Medulla oblongata (tissue), 1 donor: ENCODE results near the gene RPTN.

Source experiments
- DNase-seq: peaks from one replicate; pipeline ENCODE4 v3.0.0-alpha.2; 2015; ENCODE audit errors: extremely low spot score

Gene RPTN, protein sequence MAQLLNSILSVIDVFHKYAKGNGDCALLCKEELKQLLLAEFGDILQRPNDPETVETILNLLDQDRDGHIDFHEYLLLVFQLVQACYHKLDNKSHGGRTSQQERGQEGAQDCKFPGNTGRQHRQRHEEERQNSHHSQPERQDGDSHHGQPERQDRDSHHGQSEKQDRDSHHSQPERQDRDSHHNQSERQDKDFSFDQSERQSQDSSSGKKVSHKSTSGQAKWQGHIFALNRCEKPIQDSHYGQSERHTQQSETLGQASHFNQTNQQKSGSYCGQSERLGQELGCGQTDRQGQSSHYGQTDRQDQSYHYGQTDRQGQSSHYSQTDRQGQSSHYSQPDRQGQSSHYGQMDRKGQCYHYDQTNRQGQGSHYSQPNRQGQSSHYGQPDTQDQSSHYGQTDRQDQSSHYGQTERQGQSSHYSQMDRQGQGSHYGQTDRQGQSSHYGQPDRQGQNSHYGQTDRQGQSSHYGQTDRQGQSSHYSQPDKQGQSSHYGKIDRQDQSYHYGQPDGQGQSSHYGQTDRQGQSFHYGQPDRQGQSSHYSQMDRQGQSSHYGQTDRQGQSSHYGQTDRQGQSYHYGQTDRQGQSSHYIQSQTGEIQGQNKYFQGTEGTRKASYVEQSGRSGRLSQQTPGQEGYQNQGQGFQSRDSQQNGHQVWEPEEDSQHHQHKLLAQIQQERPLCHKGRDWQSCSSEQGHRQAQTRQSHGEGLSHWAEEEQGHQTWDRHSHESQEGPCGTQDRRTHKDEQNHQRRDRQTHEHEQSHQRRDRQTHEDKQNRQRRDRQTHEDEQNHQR

DNA sequence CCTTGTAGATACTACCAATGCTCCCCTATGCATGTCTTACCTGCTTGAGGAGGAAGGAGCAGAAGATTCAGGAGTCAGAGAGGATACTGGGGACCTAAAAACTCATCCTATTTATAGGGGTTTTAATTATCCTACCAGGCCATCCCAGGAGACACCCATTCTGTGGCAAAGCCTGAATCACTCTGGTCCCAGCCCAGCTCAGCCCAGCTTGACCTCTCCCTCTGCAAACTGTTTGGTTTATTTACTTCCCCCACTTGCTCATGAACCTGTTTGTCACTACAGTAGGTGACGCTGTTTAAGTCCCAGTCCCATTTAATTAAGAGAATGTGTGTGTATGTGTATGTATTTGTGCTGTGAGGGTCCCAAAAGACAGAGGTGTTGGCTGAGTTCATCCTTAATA lies at the start of gene RPTN:
Gene RPTN, minus strand, starts transcription at position 85 of the 400 bp plus-strand sequence. CDS start 1,339 bp downstream, outside the sequence.
- no peak for DNase-seq

DNA sequence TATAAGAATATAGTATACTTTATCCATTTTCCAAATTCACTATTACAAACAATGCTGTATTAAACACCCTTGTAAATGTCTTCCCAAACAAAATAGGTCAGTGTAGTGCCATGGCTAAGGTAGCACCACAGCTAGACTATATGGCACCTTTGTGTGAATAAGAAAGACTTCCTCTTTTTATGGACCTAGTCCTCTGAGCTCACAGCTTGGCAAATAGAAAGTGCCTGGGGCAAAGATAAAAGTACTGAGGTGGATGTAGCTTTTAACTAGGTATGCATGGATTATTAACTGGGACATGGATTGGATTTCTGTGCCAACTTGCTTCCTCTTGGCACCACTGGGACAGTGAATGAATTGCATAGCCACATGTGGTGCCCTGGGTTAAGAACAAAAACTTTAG lies 40.0 kb upstream of the RPTN start:
- DNase-seq, result no peak

DNA sequence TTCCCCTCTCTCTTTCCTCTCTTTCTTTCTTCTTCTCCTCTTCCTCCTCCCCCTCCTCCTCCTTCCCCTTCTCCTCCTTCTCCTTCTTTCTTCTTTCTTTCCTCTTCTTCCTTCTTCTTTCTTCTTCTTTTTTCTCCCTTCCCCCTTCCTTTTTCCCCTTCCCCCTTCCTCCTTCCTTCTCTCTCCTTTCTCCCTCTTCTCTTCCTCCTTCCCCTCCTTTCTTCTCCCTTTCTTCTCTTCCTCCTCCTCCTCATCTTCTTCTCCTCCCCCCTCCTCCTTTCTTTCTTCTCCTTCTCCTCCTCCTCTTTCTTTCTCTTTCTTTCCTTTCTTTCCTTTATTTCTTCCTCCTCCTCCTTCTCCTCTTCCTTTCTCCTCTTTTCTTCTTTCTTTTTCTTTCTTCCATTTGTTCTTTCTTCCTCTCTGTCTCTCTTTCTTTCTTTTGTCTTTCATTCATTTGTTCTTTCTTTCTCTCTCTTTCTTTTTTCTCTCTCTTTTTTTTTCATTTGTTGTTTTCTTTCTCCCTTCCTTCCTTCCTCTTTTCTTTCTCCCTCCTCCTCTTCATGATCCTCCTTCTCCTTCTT lies 38.4 kb upstream of the RPTN start:
- DNase-seq, result no peak

DNA sequence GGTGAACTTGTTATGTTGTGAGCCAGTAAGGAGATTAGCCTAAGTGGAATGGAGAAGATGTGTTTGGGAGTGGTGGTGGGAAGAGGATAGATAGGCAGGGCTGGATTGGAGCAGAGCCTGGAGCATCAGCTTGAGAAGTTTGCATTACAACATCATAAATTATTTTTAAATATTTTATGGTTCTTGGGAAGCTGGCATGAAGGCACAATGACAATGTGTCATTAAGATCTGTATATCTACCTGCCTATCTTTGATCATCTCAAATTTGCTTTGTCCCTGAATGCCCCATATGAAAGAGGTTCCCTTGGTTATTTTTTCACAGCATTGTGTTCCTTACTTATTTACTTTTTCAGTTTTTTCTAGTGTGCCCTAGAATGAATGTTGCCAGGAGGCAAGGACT lies 32.7 kb upstream of the RPTN start:
- DNase-seq, result no peak

DNA sequence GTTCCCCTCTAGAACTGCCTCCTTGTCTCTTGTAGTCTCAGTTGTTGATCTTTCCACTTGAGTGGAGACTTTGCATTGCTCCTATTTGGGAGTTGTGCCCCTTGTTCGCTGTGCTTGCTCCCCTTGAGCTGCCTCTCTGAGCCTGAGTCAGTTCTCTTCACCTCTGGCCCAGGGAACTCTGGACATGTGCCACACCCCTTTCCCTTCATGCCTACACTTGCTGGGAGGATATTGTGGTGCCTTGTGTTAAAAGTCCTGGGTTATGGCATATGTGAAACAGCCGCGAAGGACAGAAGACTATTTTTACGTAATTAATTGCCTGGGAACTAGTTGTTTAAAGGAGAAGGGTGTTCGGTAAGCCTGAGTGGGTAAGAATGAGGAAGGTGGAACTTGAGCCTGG lies 32.2 kb upstream of the RPTN start:
- no peak for DNase-seq

DNA sequence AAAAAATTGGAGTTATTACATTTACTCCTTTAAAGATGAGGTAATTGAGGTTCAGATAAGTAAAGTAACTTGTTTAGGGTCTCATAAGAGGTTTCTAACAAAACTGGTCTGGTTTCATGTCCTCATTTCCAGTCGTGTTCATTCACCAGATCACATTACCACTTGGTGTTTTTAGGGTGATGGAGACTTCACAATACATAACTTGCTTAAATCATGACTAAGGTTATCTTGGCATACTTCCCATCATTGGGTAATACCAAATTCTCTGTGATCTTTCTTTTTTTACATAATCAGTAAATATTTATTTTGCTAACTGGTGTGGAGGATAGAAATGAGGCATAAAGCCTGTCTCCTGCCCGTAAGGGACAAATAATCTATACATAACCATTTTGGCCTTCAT lies 31.6 kb upstream of the RPTN start:
- DNase-seq, result no peak

DNA sequence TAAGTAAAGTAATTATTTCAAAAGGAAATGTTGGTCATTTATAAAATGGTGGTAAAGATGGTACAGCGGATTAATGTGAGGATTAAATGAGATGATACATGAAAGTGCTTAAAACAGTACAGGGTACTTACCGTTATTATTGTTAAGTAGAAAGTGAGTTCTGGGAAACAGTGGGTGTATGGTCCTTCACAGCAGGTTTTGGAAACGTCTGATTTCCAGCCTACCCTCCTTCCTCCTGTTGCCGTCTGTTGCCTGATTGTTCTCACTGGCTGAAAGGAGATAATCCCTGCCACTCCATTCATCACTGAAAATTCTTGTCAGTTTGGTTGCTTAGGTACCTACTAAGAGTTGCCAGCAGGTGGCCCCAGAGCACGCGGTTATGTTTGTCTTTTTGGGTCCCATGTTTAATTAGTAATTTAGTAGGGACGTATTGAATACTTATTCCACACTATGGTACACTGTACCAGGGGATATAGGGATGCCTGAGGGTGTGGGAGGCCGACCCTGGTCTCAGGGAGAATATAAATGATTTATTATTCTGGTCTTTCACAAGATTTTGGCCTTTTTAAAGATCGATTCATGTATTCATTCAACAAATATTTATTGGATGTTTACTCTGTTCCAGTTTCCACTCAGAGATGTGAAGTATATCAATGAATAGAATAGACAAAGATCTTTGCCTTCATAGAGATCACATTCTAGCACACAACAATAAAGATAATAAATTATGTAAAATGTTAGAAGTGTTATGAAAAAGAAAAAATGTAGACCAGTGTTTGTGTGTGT lies 30.8 kb upstream of the RPTN start:
- DNase-seq, result peak; percentile 81

DNA sequence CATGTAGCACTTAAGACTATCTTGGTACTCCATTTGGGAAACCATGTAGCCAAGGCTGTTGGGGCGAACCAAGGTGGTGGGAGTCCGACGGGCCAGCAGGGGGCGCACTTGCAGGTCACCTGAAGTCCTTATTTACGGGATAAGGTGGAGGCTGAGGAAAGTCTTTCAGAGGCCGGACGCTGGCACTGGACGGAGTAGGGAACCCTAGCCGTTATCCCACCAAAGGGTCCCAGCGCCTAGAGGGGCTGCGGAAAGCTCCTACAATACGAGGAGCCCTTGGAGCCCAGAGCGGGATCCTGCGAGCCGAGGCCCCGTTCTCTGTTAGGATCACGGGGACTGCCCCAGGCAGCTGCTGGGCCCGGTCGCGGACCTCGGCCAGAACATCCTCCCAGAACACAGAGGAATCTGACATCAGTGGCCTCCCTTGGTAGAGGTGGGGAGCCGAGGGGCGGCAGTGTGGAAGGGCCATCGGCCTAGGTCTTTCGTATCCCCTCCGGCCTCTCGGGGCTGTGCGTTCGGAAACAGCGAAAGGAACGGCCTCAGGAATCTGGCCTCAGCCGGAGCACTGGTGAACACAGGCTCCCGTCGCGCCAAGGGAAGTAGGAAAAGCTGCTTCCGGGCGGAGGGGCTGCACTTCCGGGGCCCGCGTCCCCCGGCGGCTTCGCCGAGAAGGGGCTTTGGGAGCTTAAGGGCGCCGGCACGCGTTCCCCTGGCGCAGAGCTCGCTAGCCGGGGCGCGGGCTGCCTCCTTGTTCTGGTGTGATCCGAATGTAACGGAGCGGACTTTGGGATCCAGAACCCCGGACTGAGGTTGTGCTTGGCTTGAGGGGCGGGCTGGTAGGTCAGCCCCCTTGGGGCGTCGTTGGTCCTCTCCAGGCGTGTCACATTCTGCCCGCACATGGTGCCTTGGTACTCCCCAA lies 29.9 kb upstream of the RPTN start:
- DNase-seq, result peak; percentile 74

DNA sequence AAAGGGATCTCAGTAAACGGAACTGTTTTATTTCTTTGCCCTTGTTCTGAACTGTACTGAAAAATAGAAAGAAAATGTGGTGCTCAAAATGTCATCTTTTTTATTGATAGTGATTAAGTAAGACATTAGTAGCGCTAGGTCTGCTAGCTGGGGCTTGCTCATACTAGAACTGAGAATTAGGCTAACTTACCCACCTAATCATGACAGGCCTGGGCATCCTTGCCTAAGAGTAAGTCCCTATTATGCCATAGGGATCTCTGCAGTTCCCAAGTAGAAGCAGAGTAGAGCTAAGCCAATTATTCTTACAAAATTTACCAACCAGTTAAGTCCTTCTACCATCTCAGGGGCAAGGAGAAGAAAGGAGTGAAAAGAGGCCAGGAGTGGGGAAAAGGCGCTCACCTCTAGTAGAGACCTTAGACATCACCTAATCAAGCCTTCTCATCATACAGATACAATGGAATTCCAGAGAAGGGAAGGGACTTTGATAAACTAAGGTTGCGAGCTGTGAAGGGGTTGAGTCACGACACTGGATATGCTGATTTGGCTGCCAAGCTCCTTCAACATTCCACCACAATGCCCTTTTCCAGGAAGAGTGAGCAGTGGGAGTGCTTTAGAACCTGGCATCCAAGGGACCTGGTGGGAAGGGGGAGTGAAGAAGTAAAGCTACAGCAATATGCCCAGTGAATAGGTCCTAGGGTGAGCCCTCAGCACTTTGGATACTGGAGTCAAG lies 27.7 kb upstream of the RPTN start:
- DNase-seq, result no peak

DNA sequence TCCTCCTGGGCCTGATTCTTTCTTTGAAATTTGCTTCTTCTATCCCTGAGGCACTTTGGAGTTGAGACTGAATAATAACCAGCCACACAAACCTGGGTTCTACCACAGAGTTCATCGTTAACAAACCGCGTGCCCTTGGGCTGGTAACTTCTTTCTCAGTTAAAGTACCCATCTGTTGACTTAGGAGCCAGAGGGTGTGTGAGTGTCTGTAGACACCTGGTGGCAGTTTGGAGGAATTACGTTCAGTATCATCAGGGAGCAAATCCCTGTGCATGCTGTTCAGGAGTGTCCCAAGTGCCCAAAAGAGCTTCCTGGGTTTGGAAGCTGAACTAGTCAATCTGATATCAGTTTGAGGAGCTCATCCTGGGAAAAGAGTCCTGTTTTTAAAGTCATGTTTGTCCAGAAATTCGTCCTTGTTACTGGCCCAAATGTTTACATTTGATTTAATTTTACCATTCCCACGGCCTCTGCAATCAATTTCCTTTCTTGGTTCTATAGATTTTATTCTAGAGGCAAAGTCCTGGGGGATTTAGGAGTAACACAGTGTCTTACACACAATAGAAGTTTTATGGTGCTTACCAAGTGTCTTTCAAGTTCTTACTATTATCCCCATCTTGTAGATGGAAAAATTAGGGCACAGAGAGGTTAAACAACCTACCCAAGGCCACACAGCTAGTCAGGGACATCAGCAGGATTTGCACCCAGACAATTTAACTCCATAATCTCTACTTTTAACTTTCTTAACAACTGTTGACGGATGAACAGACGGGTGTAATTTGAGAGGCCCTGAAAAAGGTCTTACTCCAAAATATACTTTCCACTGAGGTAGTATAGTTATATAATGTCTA lies 26.7 kb upstream of the RPTN start:
- DNase-seq, result peak; percentile 69

DNA sequence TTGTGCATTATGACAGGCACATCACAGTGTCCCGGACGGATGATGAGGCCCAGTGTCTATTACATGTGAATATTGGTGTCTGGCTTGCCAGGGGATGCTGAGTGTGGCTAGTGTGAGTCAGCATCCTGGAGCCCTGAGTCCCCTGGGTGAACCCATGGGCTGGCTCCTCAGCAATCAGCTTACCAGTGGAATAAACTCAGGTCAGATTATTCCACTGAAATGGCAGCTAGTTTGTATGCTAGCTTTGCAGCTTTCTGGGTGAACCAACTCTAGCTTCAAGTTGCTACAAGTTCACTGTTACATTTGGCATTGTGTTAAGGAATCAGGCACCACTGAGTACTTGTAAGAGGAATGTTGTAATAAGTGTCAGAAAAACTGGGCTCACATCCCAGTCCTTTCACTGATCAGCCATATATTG lies 23.9 kb upstream of the RPTN start:
- no peak for DNase-seq

DNA sequence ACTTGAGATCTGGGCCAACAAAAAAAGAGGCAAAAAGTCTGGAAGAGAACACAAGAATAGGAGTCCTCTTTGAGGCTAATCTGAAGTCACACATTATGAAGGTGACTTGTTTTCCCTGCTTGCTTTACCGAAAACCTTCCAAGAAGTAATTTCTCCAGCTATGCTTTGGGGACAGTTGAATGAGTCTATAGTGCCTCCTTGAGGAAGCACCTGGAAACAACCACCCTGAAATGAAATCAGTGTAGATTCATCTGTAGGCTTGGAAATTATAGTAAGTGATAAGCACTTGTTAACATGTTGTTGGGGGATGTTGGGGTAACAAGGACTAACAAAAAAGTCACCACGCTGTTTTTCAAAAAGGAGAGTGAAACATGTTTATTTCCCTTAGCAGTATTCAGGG lies 23.4 kb upstream of the RPTN start:
- peak; percentile 53 for DNase-seq

DNA sequence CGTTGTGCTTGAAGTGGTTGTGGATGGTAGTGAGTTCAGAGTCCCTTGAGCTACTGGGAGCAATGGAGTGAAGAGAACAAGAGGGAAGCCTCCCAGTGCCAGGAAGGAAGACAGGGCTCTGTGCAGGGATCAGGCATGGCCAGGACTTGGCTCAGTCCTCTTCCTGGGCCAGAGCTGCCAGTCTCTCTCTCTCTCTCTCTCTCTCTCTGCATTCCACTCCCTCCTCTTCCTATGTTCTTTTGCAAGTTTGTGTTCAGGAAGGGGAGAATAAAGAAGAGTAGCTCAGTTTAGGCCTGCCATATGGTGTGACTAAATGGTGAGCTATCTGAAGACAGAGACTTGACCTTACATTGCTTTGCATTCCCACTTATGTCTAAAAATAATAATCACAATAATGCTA lies 20.5 kb upstream of the RPTN start:
- no peak for DNase-seq

DNA sequence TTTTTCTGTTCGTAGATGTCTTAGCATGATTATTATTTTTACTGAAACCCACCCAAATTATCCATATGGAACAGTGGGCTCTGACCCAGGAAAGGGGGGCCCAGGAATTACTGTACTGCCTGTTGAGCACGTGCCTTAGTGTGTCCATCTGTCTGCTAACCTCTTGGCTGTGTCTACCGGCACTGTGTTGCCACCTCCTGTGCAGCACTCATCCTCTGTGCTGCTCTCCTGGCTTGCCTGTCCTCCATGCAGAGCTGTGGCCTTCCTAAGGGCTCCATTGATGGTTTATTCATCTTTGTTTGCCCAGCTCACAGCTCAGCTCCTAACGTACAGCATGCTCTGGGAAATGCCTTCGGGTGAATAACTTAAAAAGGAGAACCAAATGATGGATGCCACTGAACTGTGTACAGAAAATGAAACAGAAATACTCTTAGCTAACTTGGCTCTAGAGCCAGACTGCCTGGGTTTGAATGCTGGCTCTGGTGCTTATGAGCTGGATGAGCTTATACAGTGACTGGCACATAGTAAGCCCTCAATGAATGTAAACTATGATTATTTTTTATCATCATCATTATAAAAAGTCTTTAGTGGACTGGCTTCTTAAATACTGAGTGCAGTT lies 11.4 kb upstream of the RPTN start:
- DNase-seq, result no peak

DNA sequence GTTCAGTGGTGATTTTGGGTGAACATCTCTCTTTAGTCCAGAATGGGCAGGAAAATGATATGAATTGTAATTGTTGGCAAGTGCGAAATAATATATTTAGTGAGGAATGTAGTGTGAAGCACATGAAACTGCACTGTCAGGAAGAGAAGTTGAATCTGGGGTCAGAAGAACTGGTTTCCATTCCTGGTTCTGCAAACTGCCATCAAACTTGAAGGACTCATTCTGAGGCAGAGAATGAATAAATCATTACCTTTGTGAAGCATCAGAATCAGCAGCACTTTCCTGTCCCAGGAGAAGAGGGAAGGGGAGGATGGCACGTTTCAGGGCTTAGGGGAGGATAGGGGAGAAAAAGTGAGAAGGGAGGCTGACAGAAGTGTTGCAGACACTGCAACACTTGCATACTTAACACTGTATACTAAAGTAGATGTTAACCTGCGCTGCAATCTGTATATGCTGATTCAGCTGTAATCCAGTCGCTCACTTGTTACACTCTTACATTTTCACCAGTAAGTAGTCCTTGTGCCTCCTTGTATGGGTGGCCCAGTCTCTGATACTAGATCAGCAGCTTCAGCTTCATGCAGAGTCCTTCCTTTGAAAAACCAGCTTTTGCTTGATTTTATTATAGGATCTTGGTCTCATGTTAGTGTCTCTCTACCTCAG lies 10.5 kb upstream of the RPTN start:
- peak; percentile 35 for DNase-seq

DNA sequence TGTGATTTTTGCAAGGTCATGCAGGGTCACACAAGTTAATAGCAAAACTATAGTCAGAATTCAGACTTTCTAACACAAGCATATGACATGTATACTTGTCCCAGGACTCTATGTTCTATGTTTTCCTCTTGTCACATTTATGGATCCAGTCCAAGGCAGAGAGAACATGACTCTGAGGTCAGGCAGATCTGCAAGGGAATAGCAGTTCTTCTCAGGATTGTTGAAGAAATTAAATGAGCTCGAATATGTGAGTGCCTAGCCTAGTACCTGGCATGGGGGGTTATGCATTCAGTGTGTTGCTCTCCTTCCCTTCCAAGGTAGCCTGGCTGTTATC lies 9.5 kb upstream of the RPTN start:
- no peak for DNase-seq

DNA sequence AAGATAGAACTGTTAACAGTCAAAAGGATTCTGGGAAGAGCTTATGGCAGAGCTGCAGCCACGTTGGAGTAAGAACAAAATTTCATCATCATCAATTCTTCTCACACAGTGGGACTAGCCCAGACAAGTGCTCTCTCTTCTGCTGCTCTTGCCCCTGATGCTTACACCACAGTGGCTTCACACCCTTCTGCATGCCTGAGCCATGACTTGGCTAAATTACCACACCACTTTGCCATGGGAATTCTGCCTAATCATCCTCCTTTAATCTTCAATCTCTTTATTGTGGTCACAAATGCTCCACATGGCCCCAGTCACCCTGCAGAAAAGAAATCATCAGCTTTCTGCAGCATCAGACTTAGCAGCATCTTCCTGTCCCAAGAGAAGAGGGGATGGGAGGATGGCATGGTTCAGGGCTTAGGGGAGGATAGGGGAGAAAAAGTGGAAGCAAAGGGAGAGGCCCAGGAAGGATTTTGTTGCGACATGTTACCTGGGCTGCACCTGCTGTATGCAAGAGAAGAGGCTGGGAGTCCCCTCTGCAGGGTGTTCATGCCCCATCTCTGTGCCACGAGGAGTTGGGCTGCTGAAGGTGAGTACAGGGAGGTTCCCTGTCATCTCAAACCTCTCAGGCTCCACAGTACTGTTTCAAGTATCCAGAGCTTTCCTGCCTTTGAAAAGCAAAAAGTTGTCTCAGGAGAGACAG lies 9.0 kb upstream of the RPTN start:
- no peak for DNase-seq

DNA sequence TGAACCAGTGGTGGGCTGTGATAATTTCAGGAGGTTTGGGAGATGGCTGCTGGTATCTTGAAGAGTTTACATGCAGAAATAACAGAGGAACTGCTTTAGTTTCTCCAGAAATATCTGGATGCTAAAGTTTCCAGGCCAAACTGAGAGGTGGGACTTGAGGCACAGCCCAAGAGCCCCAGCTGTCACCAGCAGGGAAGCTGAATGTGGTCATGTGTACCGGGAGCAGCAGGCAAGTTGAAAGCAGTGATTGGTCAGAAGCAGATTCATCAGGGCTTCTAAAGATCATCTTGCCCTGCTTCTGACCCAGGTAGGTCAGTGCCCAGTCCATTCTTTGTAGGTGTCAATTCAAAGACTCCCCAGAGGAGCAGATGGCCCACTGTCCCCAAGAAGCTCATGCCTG lies 7.9 kb upstream of the RPTN start:
- DNase-seq, result no peak
